ENCODE measurements around the gene MSS51. TPM values are rescaled to one million over a fixed set of nuclear protein-coding genes. Genes with fewer than 3 reads are reported as not detected.

The MSS51 gene
- total and polyA plus RNA-seq, 4 experiments from 2014 or later: 0.26 to 6.2 (median 5.0) TPM; not detected in 1

DNA sequence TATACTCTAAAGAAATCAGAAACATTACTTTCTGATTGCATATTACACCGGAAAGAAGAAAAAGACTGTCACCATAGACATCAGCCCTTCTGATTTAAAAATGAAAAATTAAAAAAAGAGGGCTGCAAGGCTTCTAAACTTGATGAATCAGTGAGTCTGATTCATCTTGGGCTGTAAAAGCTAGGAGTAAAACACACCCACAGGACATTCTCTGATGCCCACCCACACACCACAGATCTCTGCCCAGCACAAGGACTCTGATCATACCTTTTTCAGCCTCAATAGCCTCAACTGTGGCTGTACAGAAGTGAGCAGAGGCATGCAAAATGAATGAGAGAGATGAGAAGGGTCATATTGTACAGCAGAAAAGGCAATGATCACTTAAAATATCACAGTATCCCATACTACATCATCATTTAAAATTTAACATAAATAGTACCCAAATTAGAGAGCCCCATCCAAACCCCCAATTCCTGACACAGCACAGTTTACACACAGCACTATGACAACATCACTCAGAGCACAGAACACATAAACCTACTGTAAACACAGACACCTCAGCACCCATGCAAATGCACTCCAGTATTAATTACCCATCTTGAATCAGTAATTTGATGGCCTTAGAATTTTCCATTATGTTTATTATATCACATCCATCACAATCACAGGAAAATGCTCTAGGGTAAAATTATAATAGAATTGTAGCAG is 6.4 kb upstream of the MSS51 start:
- Mint-ChIP-seq H3K36me3 (peaks cover 35 to 44% of the 10 kb centered on the region in 2 donors), H3K27me3 (no peaks in the 10 kb centered on the region)
- CTCF ChIA-PET (ENCODE audit: partially characterized antibody): no interaction called here

DNA sequence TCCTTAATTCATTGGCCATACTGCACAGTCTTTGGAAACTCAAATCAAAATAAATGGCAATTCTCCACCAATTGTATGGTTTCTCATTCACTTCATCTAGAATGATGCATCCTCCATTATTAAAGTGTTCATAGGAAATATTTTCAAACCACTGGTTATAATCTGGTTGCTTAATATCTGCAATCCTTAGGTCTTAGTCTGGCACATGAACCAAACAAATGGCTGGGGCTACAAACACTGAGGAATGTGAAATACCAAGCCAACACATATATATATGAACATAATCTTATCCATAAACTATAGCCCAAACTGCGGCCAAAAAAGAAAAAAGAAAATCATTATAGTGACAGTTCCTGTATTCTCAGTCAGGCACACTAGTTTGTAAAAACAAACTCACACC is 5.7 kb upstream of the MSS51 start:
- ChIA-PET CTCF (ENCODE audit: partially characterized antibody) (no interaction called here), POLR2A (ENCODE audit: partially characterized antibody) (no interaction called here)
- DNase-seq: no peak
- no peaks in the 10 kb centered on the region for H3K9me3 ChIP-seq (ENCODE audit: control insufficient read depth in 1 of 2, low read length in 2 of 2)
- Mint-ChIP-seq H3K4me1 (peaks cover 0 to 6% (median 4%) of the 10 kb centered on the region in 4 donors), H3K27me3 (no peaks in the 10 kb centered on the region), H3K36me3 (peaks cover 30 to 39% of the 10 kb centered on the region in 2 donors), H3K27ac (no peak overlapping the region), H3K4me3 (no peak overlapping the region), H3K9me3 (no peaks in the 10 kb centered on the region)
- peaks cover 1% of the 10 kb centered on the region for H3K4me1 ChIP-seq (ENCODE audit: insufficient read depth, low read length)
- H3K4me3 ChIP-seq (ENCODE audit: low read length in 2 of 2): no peak overlapping the region
- intact Hi-C loops (cut with micrococcal nuclease): no loop called here
- H3K27ac ChIP-seq (ENCODE audit: low read depth, low read length): no peak overlapping the region
- H3K36me3 ChIP-seq (ENCODE audit: insufficient read depth, low read length): peaks cover 22% of the 10 kb centered on the region
- H3K27me3 ChIP-seq (ENCODE audit: insufficient read depth, low read length): no peaks in the 10 kb centered on the region

More for the DNA sequence above, 6.4 kb upstream of the MSS51 start:
- Histone ChIP-seq H3K36me3 (ENCODE audit: insufficient read depth, low read length) (peaks cover 22% of the 10 kb centered on the region), H3K4me1 (ENCODE audit: insufficient read depth, low read length) (no peaks in the 10 kb centered on the region), H3K9me3 (ENCODE audit: control insufficient read depth in 1 of 2, low read length in 2 of 2) (no peaks in the 10 kb centered on the region), H3K27ac (ENCODE audit: low read depth, low read length) (no peak overlapping the region), H3K4me3 (ENCODE audit: low read length in 2 of 2) (no peak overlapping the region), H3K27me3 (ENCODE audit: insufficient read depth, low read length) (no peaks in the 10 kb centered on the region)
- POLR2A ChIA-PET (ENCODE audit: partially characterized antibody): no interaction called here
- Mint-ChIP-seq H3K4me1 (peaks cover 0 to 6% (median 1%) of the 10 kb centered on the region in 4 donors), H3K9me3 (no peaks in the 10 kb centered on the region), H3K4me3 (no peak overlapping the region), H3K27ac (peak overlapping the region in 6 of 7 donors; percentile 5 to 83 (median 26))
- intact Hi-C loops (cut with micrococcal nuclease): no loop called here
- no peak for DNase-seq

GRCh38 chr10:73432646-73433537 is 469 bp downstream of the MSS51 start:
- Mint-ChIP-seq H3K27me3 (no peaks in the 10 kb centered on the region), H3K4me3 (peak overlapping the region in 2 of 8 donors; percentile 33 to 43), H3K36me3 (peaks cover 15 to 21% of the 10 kb centered on the region in 2 donors), H3K27ac (peak overlapping the region; percentile 6 to 84 (median 58)), H3K4me1 (peaks cover 7 to 22% (median 18%) of the 10 kb centered on the region in 4 donors), H3K9me3 (no peaks in the 10 kb centered on the region)
- no peak for DNase-seq
- CTCF ChIA-PET (ENCODE audit: partially characterized antibody): no interaction called here
- H3K36me3 ChIP-seq (ENCODE audit: insufficient read depth, low read length): peaks cover 5% of the 10 kb centered on the region
- intact Hi-C loops (cut with micrococcal nuclease): no loop called here
- H3K4me3 ChIP-seq (ENCODE audit: low read length in 2 of 2): no peak overlapping the region
- H3K27ac ChIP-seq (ENCODE audit: low read depth, low read length): no peak overlapping the region
- H3K27me3 ChIP-seq (ENCODE audit: insufficient read depth, low read length): no peaks in the 10 kb centered on the region
- POLR2A ChIA-PET (ENCODE audit: partially characterized antibody): interaction anchor here (1.1 kb wide), 1 partner anchor 63 kb away, joined by 3 read pairs; the partner anchor contains the start of gene PPP3CB
- H3K4me1 ChIP-seq (ENCODE audit: insufficient read depth, low read length): peaks cover 15% of the 10 kb centered on the region
- no peaks in the 10 kb centered on the region for H3K9me3 ChIP-seq (ENCODE audit: control insufficient read depth in 1 of 2, low read length in 2 of 2)

DNA sequence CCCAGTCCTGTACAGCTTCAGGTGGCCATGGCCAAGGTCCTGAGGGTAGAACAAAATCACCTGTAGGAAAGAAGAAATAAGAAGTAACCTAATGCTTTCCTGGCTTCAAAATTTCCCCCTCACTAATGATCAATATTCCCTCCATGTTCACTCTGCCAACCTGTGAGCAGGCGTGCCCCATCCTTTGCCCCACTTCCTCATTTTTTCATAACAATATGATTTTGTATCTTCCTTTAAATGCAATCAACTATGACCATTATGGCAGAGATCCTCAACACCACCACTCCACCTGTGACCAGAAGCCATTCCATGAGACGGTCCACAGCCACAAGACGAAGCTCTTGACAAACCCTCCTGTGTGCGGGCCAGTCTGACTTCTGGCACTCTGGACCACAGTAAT is 7.0 kb downstream of the MSS51 start:
- H3K27ac Mint-ChIP-seq: peak overlapping the region in 3 of 7 donors; percentile 7 to 63 (median 46)
- no peaks in the 10 kb centered on the region for H3K27me3 Mint-ChIP-seq
- POLR2A ChIA-PET (ENCODE audit: partially characterized antibody): no interaction called here
- no peak for DNase-seq
- Histone ChIP-seq H3K36me3 (ENCODE audit: insufficient read depth, low read length) (peaks cover 43% of the 10 kb centered on the region), H3K4me1 (ENCODE audit: insufficient read depth, low read length) (no peaks in the 10 kb centered on the region), H3K27me3 (ENCODE audit: insufficient read depth, low read length) (no peaks in the 10 kb centered on the region), H3K27ac (ENCODE audit: low read depth, low read length) (no peak overlapping the region), H3K9me3 (ENCODE audit: control insufficient read depth in 1 of 2, low read length in 2 of 2) (no peaks in the 10 kb centered on the region), H3K4me3 (ENCODE audit: low read length in 2 of 2) (no peak overlapping the region)
- intact Hi-C loops (cut with micrococcal nuclease): no loop called here
- no peak overlapping the region for H3K4me3 Mint-ChIP-seq
- peaks cover 41 to 53% of the 10 kb centered on the region in 2 donors for H3K36me3 Mint-ChIP-seq
- H3K4me1 Mint-ChIP-seq: peaks cover 0 to 2% (median 0%) of the 10 kb centered on the region in 4 donors
- CTCF ChIA-PET (ENCODE audit: partially characterized antibody): no interaction called here
- no peaks in the 10 kb centered on the region for H3K9me3 Mint-ChIP-seq

DNA sequence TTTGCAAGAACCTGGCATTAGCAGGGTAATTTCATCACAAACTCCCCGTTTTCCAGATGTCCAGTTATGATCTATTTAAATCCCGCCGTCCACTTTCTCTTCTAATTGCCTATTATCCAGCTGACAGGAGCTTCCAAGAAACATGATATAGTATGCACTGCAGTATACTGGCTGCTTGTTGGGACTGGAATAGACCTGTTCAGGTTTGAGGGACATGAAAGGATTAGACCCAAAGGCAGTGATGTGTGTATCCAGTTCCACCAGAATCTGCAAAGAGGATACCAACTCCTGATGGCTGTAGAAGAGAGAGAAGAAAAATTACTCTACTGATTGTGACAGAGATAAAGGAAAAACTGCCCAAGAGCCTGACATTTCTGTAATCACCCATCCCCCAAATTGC is 8.9 kb downstream of the MSS51 start:
- Histone ChIP-seq H3K27me3 (ENCODE audit: insufficient read depth, low read length) (no peaks in the 10 kb centered on the region), H3K9me3 (ENCODE audit: control insufficient read depth in 1 of 2, low read length in 2 of 2) (no peaks in the 10 kb centered on the region), H3K27ac (ENCODE audit: low read depth, low read length) (no peak overlapping the region), H3K4me1 (ENCODE audit: insufficient read depth, low read length) (no peaks in the 10 kb centered on the region), H3K36me3 (ENCODE audit: insufficient read depth, low read length) (peaks cover 43% of the 10 kb centered on the region), H3K4me3 (ENCODE audit: low read length in 2 of 2) (no peak overlapping the region)
- ChIA-PET POLR2A (ENCODE audit: partially characterized antibody) (no interaction called here), CTCF (ENCODE audit: partially characterized antibody) (no interaction called here)
- H3K27ac Mint-ChIP-seq: peak overlapping the region in 2 of 7 donors; percentile 27 to 42
- H3K27me3 Mint-ChIP-seq: no peaks in the 10 kb centered on the region
- no peak for DNase-seq
- H3K36me3 Mint-ChIP-seq: peaks cover 37 to 46% of the 10 kb centered on the region in 2 donors
- intact Hi-C loops (cut with micrococcal nuclease): no loop called here
- peaks cover 0 to 2% (median 0%) of the 10 kb centered on the region in 4 donors for H3K4me1 Mint-ChIP-seq
- no peak overlapping the region for H3K4me3 Mint-ChIP-seq
- H3K9me3 Mint-ChIP-seq: no peaks in the 10 kb centered on the region

GRCh38 chr10:73423309-73423708 is 10.1 kb downstream of the MSS51 start:
- Mint-ChIP-seq H3K4me1 (peaks cover 0 to 2% (median 1%) of the 10 kb centered on the region in 4 donors), H3K27me3 (no peaks in the 10 kb centered on the region), H3K27ac (peak overlapping the region in 2 of 7 donors; percentile 9 to 11), H3K9me3 (no peaks in the 10 kb centered on the region), H3K36me3 (peaks cover 37 to 46% of the 10 kb centered on the region in 2 donors), H3K4me3 (no peak overlapping the region)
- no peaks in the 10 kb centered on the region for H3K9me3 ChIP-seq (ENCODE audit: control insufficient read depth in 1 of 2, low read length in 2 of 2)
- no peak overlapping the region for H3K27ac ChIP-seq (ENCODE audit: low read depth, low read length)
- no peaks in the 10 kb centered on the region for H3K4me1 ChIP-seq (ENCODE audit: insufficient read depth, low read length)
- ChIA-PET POLR2A (ENCODE audit: partially characterized antibody) (no interaction called here), CTCF (ENCODE audit: partially characterized antibody) (no interaction called here)
- intact Hi-C loops (cut with micrococcal nuclease): no loop called here
- no peak for DNase-seq
- H3K36me3 ChIP-seq (ENCODE audit: insufficient read depth, low read length): peaks cover 43% of the 10 kb centered on the region
- H3K4me3 ChIP-seq (ENCODE audit: low read length in 2 of 2): no peak overlapping the region
- no peaks in the 10 kb centered on the region for H3K27me3 ChIP-seq (ENCODE audit: insufficient read depth, low read length)

- peaks cover 21% of the 10 kb centered on the region for H3K4me1 ChIP-seq (ENCODE audit: insufficient read depth, low read length)
- no peaks in the 10 kb centered on the region for H3K9me3 ChIP-seq (ENCODE audit: control insufficient read depth in 1 of 2, low read length in 2 of 2)
- peaks cover 0 to 2% of the 10 kb centered on the region in 2 donors for H3K27me3 Mint-ChIP-seq
- H3K4me3 ChIP-seq (ENCODE audit: low read length in 2 of 2): no peak overlapping the region
- H3K4me3 Mint-ChIP-seq: no peak overlapping the region
- intact Hi-C loops (cut with micrococcal nuclease): no loop called here
- no peak overlapping the region for H3K27ac ChIP-seq (ENCODE audit: low read depth, low read length)
- no peaks in the 10 kb centered on the region for H3K9me3 Mint-ChIP-seq
- ChIA-PET CTCF (ENCODE audit: partially characterized antibody) (no interaction called here), POLR2A (ENCODE audit: partially characterized antibody) (no interaction called here)
- no peak for DNase-seq
- peaks cover 0 to 11% of the 10 kb centered on the region in 2 donors for H3K36me3 Mint-ChIP-seq
- no peaks in the 10 kb centered on the region for H3K27me3 ChIP-seq (ENCODE audit: insufficient read depth, low read length)
- H3K27ac Mint-ChIP-seq: no peak overlapping the region
- no peaks in the 10 kb centered on the region for H3K36me3 ChIP-seq (ENCODE audit: insufficient read depth, low read length)
- peaks cover 17 to 30% (median 24%) of the 10 kb centered on the region in 4 donors for H3K4me1 Mint-ChIP-seq
Observed at GRCh38 chr10:73416571-73416970, 16.8 kb downstream of the MSS51 start.
